ENCODE results near the gene GPC5.

GRCh38 chr13:91504216-91504615 lies 105.8 kb downstream of the GPC5 start:
- TF ChIP-seq EZH2 (IDR thresholded peaks at IDR 0.05) (no peak), CTCF (IDR thresholded peaks at IDR 0.05) (no peak), EZH2phosphoT487 (IDR thresholded peaks at IDR 0.05) (no peak)
